Retinal pigment epithelial cell (primary cell): Measurements from ENCODE around the gene PTOV1.

ENCODE experiments used
- DNase-seq: peaks from one replicate; pipeline ENCODE4 v3.0.0-alpha.2; 2010; ENCODE audit warnings: low read depth
- H3K4me3 ChIP-seq: 2 replicates; pipeline ENCODE4 v1.5.1; 2011; ENCODE audit warnings: mild to moderate bottlenecking, low read length, control low read depth, moderate library complexity
- CTCF ChIP-seq: conservative IDR thresholded peaks from 2 replicates; pipeline ENCODE4 v1.5.1; 2011; ENCODE audit warnings: low read depth, low read length, control low read depth, inconsistent platforms

Gene PTOV1

DNA sequence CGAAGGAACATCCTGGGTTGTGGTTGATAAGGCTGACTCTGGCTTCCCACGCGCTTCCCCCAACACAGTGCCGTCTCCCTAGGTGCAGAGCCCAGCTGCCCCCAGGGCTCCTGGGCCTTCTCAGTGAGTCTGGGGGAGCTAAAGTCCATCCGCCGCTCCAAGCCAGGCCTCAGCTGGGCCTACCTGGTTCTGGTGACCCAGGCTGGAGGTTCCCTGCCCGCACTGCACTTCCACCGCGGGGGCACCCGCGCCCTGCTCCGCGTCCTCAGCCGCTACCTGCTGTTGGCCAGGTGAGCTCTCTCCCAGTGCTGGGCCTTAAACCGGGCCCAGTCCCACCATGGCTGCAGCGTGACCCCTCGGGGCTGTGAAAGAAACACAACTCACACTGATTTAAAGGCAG is 30.2 kb downstream of the PTOV1 start:
- DNase-seq: no peak
- TF ChIP-seq CTCF: no peak
- no peak overlapping the region for H3K4me3 ChIP-seq

GRCh38 chr19:49881672-49882394 is 30.9 kb downstream of the PTOV1 start:
- no peak overlapping the region for H3K4me3 ChIP-seq
- no peak for TF ChIP-seq CTCF

DNA sequence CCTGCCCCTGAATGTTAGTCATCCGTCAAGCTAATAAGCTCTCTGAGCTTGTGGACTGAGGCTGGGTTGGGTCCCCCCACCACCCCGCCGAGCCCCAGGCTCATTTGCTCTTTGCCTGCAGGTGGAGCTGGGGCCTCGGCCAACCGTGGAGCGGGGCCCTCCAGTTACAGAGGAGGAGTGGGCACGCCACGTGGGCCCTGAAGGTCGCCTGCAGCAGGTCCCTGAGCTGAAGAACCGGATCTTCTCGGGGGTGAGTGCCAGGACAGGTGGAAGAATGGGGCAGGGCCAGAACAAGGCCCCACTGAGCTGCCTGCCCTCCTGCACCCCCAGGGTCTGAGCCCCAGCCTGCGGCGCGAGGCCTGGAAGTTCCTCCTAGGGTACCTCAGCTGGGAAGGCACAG is 31.7 kb downstream of the PTOV1 start:
- no peak for TF ChIP-seq CTCF
- DNase-seq: no peak
- no peak overlapping the region for H3K4me3 ChIP-seq

More at GRCh38 chr19:49881672-49882394, 30.9 kb downstream of the PTOV1 start:
- DNase-seq: no peak

DNA sequence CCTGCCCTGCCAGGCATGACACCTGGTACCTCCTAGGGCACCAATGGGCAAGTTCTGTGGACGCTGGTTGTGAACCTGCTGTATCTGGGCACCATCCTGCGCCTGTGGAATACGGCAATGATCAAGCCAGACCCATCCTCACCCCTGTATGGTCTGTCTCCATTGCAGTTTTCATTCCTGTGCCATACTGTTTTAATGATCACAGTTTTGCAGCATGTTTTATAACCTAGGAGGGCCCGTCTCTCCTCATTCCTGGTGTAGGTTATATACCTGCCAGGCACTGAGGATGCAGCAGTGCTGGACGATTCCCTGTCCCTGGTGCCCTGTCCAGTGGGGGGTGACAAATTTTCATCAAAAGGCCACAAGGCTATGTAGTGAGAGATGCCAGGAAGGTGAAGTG is 32.1 kb downstream of the PTOV1 start:
- H3K4me3 ChIP-seq: no peak overlapping the region
- DNase-seq: no peak
- no peak for TF ChIP-seq CTCF

DNA sequence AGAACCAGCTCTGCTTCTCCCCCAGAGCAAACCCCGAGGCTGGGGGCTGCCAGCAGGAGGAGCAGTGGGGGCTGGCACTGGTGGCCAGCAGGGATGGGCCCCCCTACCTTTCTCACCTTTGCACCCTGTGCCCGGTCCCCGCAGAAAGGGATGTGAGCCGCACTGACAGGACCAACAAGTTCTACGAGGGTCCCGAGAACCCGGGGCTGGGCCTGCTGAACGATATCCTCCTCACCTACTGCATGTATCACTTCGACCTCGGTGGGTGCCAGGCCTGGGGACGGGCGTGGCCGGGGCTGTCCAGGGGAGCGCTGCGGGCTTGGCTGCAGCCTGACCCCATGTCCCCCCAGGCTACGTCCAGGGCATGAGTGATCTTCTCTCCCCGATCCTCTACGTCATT is 33.1 kb downstream of the PTOV1 start:
- TF ChIP-seq CTCF: no peak
- no peak overlapping the region for H3K4me3 ChIP-seq
- no peak for DNase-seq

GRCh38 chr19:49884760-49885159 is 33.8 kb downstream of the PTOV1 start:
- DNase-seq: no peak
- H3K4me3 ChIP-seq: no peak overlapping the region
- no peak for TF ChIP-seq CTCF

DNA sequence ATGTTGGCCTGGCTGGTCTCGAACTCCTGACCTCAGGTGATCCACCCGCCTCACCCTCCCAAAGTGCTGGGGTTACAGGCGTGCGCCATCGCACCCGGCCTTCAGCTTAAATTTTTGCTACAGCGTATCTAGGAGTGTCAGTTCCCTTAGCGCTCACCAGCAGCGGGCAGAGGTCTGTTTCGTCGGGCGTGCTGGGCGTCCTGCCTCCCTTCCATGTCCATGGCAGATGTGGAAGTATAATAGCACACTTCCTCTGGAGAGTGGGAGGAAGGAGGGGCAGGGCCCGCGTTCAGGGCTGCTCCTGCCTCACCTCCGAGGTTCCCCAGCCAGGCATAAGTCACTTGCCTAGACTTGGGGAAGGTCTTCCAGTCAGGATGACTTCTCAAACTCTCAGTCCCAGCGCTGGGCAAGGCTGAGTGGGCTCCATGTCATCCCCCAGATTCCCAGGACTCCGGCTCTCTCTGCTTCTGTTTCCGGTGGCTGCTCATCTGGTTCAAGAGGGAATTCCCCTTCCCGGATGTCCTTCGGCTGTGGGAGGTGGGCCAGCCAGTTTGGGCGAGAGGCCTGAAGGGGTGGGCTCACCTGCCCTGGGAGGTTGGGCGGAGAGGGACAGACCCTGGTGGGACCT is 36.2 kb downstream of the PTOV1 start:
- TF ChIP-seq CTCF: no peak
- no peak overlapping the region for H3K4me3 ChIP-seq
- DNase-seq: no peak
